Measurements from ENCODE around the gene ABHD1.
A peak's percentile ranks its signal among the peaks of the same experiment; 100 is the strongest.
"Not testable (repeated sequence)": the region's sequence is repeated elsewhere in the genome, so short reads cannot be mapped to it uniquely, and the experiment has no call there.

ABHD1 gene

DNA sequence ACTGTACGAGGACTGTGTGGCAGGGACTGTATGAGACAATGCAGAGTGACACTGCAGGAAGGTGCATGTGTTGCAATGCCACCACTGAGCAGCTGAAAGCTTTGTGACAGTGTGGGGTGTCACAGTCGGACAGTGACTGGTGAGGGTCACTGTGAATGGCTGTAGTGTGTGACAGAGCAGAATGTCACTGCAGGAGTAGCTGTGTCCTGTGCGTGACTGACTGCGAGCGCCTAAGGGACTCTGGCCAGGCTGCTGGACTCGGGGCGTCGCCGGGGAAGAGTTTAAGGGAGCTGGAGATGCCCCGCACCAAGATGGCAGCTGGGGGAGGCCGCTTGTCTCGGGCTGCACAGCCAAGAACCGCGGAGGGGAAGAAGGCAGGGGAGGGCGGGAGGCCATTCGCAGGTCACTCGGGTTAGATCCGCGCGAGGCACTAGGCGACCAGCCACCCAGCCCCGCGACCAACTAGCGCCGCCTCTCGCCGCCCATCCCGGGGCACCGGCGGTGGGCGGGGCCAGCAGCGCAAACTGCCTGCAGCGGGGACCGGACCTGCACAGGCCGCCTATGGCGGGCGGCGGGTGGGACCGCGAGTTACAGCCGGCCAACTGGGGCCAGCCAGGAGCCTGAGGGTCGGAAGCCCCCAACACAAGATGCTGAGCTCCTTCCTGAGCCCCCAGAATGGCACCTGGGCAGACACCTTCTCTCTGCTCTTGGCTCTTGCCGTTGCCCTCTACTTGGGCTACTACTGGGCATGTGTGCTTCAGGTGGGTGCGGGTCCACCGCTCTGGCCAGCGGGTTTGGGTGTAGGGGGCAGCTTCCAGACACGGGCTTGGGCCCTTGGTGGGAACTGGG is at the start of gene ABHD1:
Gene ABHD1, plus strand, starts transcription at position 514 of the 849 bp plus-strand sequence. Its CDS starts 134 bp downstream, at position 648.
- peak; percentile 15 for DNase-seq

DNA sequence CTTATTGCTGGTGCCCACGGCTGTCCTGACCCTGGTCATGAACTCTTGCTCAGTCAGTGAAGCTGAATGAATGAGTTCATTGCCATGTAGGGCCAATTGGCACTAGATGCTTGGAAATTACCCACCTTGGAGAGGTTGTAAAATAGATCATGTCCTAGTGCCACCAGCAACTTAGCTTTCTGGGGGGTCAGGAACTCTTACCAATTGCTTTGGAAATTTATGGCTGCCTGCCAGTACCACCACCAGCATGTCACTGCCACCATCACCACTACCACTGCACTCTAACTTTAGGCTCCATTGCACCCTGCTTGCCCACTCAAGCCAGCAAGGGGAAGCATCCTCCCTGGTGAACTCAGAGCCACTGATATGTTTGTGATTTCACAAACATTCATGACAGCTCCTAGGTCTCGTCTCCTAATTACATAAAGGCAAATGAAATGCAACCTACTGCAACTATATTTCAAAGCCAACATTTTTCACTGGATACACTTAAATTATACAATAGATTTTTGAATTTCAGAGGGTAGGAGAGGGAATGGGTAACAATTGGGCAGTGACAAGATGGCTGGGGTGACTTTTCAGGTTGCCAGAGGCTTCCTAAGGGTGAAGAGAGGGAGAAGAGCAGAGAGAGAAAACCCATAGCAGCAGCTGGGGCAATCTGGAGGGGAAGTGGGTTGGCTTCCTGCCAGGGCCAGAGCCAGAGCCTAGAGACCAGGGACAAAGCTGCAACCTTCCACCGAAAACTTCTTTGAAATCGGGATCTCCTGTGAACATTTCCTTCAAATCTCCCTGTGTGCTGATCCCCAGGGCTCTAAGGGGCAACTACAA is 48.7 kb upstream of the ABHD1 start:
- DNase-seq, result no peak

DNA sequence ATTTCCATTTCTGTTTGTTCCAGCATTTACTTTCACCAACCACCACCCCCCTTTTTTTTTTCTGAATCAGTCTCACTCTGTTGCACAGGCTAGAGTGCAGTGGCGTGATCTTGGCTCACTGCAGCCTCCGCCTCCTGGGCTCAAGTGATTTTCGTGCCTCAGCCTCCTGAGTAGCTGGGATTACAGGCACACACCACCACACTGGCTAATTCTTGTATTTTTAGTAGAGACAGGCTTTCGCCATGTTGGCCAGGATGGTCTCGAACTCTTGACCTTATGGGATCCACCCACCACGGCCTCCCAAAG is 48.1 kb upstream of the ABHD1 start:
- DNase-seq, result not testable (repeated sequence)

DNA sequence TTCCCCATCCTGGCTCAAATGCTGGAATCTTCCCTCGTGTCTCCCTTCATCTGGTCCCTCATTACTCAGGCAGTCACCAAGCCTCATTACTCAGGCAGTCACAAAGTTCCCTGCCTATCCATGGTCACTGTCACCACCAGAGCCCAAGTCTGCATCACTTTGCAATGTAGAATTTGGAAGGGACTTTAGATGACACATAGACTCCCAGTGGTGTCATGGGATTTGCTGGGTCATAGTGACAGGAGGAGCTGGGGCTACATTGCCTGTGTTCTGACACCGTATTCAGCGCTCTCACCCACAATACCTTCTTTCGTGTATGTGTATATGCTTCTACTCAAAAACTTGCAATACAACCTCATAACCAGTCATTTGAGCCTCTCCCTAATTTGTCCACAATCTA is 47.3 kb upstream of the ABHD1 start:
- DNase-seq, result no peak

DNA sequence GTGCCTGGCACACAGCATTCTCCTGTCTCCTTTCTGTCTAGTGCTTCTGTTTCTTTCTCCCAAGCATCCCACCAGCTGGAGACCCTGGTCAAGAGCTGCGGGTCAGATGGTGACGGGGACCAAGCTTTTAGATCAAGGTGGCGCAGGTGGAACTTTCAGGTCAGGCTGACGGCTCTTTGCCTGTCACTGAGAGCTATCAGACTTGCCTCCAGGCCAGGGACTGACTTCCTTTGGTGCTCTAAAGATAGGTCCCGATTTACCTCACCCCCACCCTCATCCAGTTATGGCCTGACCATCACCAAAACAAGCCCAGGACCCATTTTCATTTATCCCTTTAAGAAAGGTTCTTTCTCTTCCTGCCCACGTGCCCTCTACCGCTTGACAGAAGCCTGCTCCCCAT is 46.4 kb upstream of the ABHD1 start:
- no peak for DNase-seq

DNA sequence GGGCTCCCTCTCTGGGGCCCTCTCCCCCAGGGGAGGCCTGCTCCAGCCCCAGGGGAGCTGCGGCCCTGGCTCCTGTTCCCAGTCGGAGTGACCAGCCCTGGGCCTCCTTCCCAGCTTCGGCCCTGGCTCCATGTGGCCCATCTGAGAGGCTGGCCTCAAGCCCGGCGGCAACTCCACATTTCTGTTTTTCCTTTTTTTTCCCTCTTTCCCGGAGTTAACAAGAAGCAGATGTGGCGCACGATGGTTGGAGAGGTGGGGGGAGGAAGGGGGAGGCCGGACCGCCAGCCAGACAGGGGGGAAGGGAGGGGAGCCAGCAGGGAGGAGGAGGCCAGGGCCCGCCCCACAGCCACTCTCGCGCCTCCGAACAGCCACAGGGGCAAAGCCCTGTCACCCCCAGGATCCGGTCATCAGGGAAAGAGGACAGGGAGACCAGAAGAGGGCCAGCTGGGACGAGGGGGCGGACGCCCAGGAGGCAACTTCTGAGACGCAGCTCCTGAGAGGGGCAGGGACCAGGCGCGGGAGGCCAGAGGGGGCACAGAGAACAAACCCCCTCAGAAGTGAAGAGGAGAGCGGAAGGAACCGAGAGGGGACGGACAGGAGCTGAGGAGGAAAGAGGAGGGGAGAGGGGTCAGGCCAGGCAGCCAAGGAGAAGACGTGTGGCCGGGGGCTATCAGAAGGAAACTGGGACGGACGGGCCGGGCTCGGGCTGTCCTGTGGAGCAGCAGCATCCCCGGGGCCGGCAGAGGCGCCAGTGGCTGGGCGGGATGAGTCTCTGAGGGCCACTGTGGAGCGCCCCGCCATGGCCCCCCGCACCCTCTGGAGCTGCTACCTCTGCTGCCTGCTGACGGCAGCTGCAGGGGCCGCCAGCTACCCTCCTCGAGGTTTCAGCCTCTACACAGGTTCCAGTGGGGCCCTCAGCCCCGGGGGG is 45.1 kb upstream of the ABHD1 start, which contains the start of gene EMILIN1:
Gene EMILIN1, plus strand, starts transcription at position 349 of the 928 bp plus-strand sequence. Its CDS starts 451 bp downstream, at position 800.
- DNase-seq, result peak; percentile 96

DNA sequence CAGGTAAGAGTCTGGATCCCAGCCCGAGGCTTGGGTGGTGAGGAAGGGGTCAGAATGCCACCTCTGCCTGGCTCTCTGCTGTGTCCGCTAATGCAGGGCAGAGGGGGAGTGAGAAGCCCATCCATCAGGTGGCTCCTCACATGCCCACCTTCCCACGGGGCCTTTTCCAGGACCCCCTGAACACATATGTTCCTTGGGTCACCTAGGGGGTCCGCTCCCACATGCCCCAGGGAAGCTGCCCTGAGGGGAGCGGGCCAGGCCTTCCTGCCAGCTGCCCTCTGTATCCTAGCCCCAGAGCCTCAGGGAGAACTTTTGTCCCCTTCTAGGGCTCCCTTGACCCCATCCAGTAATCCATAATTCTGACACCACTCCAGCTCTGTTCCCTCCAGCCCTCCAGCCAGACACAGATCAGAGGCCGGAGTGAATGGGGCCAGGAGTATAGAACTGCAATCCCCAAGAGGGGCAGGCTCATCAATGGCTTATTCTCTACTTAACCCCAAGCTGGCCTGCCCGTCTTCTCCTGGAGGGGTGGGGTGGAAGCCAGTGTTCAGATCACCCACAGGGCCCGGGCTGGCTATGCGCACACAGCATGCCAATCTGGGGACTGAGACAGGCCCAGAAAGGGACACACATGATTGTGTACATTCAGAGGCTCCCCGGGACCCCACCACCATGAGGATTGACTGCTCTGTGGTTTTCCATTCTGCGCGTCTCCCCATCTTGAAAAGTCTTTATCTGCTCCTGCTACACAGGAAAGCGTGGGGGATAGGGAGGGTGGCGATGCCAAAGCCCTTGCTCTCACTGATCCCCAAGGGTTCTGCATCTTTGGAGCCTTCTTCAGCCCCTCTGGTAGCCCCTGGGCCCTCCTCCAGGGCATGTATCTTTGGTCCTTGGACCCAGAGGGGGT is 44.1 kb upstream of the ABHD1 start:
- peak; percentile 26 for DNase-seq

DNA sequence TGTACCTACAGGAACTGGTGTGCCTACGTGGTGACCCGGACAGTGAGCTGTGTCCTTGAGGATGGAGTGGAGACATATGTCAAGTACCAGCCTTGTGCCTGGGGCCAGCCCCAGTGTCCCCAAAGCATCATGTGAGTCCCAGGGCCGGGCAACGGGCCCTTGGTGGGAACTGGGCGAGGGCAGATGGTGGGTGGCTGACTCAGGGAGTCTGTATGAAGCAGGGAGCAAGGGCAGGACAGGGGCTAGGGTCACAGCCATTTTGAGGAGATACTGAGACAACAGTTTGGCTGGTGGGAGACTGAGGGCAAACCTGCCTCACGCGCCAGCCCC is 43.5 kb upstream of the ABHD1 start:
- peak; percentile 18 for DNase-seq

DNA sequence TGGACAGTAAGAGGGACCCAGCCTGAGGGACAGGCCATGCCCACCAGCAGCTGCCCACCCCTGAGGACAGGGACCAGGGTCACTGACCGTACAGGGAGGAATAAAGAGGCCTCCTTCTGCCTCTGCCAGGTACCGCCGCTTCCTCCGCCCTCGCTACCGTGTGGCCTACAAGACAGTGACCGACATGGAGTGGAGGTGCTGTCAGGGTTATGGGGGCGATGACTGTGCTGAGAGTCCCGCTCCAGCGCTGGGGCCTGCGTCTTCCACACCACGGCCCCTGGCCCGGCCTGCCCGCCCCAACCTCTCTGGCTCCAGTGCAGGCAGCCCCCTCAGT is 43.0 kb upstream of the ABHD1 start:
- DNase-seq, result no peak

DNA sequence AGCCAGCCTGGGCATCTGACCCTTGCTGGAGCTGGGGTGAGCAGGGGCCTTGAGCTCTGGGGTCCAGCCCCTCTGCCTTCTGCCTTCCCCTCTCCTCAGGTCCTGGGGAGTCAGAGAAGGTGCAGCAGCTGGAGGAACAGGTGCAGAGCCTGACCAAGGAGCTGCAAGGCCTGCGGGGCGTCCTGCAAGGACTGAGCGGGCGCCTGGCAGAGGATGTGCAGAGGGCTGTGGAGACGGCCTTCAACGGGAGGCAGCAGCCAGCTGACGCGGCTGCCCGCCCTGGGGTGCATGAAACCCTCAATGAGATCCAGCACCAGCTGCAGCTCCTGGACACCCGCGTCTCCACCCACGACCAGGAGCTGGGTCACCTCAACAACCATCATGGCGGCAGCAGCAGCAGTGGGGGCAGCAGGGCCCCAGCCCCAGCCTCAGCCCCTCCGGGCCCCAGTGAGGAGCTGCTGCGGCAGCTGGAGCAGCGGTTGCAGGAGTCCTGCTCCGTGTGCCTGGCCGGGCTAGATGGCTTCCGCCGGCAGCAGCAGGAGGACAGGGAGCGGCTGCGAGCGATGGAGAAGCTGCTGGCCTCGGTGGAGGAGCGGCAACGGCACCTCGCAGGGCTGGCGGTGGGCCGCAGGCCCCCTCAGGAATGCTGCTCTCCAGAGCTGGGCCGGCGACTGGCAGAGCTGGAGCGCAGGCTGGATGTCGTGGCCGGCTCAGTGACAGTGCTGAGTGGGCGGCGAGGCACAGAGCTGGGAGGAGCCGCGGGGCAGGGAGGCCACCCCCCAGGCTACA is 41.4 kb upstream of the ABHD1 start:
- no peak for DNase-seq

DNA sequence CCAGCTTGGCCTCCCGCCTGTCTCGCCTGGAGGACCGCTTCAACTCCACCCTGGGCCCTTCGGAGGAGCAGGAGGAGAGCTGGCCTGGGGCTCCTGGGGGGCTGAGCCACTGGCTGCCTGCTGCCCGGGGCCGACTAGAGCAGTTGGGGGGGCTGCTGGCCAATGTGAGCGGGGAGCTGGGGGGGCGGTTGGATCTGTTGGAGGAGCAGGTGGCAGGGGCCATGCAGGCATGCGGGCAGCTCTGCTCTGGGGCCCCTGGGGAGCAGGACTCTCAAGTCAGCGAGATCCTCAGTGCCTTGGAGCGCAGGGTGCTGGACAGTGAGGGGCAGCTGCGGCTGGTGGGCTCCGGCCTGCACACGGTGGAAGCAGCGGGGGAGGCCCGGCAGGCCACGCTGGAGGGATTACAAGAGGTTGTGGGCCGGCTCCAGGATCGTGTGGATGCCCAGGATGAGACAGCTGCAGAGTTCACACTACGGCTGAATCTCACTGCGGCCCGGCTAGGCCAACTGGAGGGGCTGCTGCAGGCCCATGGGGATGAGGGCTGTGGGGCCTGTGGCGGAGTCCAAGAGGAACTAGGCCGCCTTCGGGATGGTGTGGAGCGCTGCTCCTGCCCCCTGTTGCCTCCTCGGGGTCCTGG is 40.7 kb upstream of the ABHD1 start:
- DNase-seq, result no peak

DNA sequence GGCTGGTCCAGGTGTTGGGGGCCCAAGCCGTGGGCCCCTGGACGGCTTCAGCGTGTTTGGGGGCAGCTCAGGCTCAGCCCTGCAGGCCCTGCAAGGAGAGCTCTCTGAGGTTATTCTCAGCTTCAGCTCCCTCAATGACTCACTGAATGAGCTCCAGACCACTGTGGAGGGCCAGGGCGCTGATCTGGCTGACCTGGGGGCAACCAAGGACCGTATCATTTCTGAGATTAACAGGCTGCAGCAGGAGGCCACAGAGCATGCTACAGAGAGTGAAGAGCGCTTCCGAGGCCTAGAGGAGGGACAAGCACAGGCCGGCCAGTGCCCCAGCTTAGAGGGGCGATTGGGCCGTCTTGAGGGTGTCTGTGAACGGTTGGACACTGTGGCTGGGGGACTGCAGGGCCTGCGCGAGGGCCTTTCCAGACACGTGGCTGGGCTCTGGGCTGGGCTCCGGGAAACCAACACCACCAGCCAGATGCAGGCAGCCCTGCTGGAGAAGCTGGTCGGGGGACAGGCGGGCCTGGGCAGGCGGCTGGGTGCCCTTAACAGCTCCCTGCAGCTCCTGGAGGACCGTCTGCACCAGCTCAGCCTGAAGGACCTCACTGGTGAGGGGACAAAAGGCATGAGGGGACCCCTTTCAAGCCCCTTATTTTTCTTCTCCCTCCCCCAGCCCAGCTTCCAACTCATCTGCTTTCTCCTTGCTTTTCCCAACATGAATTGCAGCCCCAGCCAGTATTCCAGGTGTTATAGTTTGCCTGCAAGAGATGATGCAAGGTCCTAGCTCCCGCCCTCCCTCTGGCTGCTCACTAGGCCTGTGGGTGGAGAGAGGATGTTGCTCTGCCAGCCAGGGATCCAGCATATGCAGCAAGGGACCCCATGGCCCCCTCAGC is 40.0 kb upstream of the ABHD1 start:
- no peak for DNase-seq

DNA sequence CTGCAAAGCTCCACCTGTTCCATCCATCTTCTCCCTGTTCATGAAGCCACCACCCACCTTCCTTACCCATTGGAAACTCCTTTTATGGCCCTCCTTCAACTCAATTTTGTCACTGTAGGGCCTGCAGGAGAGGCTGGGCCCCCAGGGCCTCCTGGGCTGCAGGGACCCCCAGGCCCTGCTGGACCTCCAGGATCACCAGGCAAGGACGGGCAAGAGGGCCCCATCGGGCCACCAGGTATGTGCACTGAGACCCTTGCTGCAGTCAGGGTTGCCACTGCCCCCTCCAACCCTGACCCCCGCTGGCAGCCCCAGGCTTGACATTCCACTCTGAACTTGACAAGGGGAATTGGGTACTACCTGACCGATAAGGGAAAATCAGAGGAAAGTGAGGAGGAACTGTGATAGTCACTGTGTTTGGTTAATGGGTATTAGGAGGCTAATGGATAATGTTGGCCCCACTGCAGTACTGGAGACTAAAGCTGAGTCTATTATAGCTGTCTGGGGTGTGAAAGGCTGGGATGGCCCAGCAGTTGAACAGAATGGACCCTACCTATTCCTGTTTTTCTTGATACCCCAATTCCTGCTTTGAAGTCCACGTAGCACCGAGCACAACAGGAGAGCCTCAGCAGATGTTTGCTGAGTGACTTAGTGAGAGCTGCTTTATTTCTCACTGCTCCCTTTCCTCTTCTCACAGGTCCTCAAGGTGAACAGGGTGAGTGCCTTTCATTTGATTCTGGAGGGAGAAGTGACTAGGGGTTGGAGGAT is 39.1 kb upstream of the ABHD1 start:
- DNase-seq, result no peak

DNA sequence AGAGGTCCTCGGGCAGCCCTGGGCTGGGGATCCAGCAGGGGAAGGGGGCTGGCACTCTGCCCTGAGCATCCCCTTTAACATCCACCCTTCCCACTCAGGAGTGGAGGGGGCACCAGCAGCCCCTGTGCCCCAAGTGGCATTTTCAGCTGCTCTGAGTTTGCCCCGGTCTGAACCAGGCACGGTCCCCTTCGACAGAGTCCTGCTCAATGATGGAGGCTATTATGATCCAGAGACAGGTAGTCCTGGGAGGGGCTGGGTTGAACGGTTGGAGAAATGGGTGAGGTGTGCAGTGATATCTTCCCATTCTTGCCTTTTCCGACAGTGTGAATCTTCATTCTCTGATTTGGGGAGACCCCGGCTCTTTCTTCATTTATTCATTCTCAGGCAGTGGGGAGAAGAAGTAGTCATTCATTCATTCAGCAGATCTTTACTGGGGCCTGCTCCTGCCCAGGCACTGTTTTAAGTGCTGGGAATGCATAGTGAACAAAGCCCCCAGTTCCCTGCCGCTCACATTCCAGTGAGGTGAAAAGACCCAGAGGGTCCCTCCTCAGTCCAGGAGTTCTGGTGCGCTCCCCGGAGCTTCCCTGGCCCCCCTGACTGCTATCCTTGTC is 38.4 kb upstream of the ABHD1 start:
- no peak for DNase-seq

DNA sequence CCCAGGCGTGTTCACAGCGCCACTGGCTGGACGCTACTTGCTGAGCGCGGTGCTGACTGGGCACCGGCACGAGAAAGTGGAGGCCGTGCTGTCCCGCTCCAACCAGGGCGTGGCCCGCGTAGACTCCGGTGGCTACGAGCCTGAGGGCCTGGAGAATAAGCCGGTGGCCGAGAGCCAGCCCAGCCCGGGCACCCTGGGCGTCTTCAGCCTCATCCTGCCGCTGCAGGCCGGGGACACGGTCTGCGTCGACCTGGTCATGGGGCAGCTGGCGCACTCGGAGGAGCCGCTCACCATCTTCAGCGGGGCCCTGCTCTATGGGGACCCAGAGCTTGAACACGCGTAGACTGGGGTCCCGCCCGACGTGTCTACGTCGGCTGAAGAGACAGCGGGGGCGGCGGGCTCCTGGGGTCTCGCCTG is 37.9 kb upstream of the ABHD1 start:
- DNase-seq, result peak; percentile 61

DNA sequence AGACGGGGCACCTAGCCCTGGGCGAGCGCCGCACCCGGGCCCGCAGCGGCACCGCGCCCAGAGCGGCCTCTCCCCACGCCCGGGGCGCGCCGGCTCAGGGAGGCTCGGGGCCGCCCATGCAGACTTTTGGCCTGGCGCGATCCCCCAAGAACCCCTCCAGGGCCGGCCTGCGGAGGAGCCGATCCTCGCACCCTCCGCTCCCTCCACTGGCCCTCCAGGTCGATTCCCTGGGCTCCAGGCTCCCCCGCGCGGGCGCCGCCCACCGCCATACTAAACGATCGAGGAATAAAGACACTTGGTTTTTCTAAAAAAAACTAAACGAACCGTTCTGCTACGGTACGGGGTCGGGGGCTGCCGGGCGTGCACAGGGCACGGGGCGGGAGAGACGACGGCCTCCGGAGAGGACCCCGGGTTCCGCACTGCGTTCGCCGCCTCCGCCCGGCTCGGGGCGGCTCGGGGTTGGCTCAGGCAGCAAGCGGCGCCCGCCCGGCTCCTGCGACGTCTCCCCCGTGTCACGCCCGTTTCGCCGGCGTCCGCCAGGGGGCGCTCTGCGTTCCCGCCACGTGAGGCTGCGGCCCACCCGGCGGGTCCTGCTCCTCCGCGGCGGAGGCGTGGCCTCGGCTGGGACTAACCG is 37.4 kb upstream of the ABHD1 start:
- peak; percentile 91 for DNase-seq

DNA sequence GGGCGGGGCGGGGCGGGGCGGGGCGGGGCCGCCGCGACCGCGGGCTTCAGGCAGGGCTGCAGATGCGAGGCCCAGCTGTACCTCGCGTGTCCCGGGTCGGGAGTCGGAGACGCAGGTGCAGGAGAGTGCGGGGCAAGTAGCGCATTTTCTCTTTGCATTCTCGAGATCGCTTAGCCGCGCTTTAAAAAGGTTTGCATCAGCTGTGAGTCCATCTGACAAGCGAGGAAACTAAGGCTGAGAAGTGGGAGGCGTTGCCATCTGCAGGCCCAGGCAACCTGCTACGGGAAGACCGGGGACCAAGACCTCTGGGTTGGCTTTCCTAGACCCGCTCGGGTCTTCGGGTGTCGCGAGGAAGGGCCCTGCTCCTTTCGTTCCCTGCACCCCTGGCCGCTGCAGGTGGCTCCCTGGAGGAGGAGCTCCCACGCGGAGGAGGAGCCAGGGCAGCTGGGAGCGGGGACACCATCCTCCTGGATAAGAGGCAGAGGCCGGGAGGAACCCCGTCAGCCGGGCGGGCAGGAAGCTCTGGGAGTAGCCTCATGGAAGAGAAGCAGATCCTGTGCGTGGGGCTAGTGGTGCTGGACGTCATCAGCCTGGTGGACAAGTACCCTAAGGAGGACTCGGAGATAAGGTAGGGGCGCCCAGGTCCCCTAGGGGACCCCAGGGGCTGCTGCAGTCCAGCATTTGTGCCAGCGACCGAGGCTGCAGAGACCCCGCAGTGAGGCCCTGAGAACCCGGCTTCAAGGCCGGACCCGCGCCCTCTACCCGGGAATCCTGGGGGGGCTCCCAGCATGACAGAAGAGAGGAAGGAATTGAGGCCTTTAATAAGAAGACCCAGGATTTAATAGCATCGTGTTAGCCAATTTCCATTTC is 36.7 kb upstream of the ABHD1 start, which contains the start of gene KHK:
Gene KHK, plus strand, starts transcription at position 49 of the 870 bp plus-strand sequence. Its CDS starts 488 bp downstream, at position 537.
- DNase-seq, result peak; percentile 44
